Embryonic facial prominence (tissue), 1 donor: ENCODE measurements around the gene RHD.
A peak's percentile ranks its signal among the peaks of the same experiment; 100 is the strongest.
"Not testable (repeated sequence)": the region's sequence is repeated elsewhere in the genome, so short reads cannot be mapped to it uniquely, and the experiment has no call there.

Experiments used
- DNase-seq: peaks from one replicate; pipeline ENCODE4 v3.0.0-alpha.2; 2016; ENCODE audit errors: extremely low spot score

The RHD gene

GRCh38 chr1:25308168-25308567 is 35.9 kb downstream of the RHD start:
- not testable (repeated sequence) for DNase-seq

- not testable (repeated sequence) for DNase-seq
These were observed 36.8 kb downstream of the RHD start for GRCh38 chr1:25309085-25309484.

GRCh38 chr1:25309486-25309885 is 37.2 kb downstream of the RHD start:
- DNase-seq: not testable (repeated sequence)

GRCh38 chr1:25312806-25313470 is 40.6 kb downstream of the RHD start:
- DNase-seq: not testable (repeated sequence)

- DNase-seq: not testable (repeated sequence)
These were observed 48.1 kb downstream of the RHD start for GRCh38 chr1:25320314-25320938.

- DNase-seq: not testable (repeated sequence)
These were observed 49.8 kb downstream of the RHD start for GRCh38 chr1:25322127-25322526.

- DNase-seq: not testable (repeated sequence)
These were observed 52.1 kb downstream of the RHD start for GRCh38 chr1:25324407-25324806.

GRCh38 chr1:25327864-25328790 is 55.8 kb downstream of the RHD start:
- not testable (repeated sequence) for DNase-seq

- not testable (repeated sequence) for DNase-seq
These were observed 56.5 kb downstream of the RHD start for GRCh38 chr1:25328791-25329185.

GRCh38 chr1:25329336-25329735 is 57.0 kb downstream of the RHD start:
- DNase-seq: not testable (repeated sequence)

- DNase-seq: not testable (repeated sequence)
These were observed 57.6 kb downstream of the RHD start for GRCh38 chr1:25329950-25330349.

GRCh38 chr1:25336922-25337354 is 64.6 kb downstream of the RHD start:
- DNase-seq: not testable (repeated sequence)

- DNase-seq: not testable (repeated sequence)
These were observed 65.3 kb downstream of the RHD start for GRCh38 chr1:25337483-25338187.

- DNase-seq: peak; percentile 58
These were observed 66.1 kb downstream of the RHD start, which contains the start of gene TMEM50A for GRCh38 chr1:25338188-25338981. Gene TMEM50A (plus strand): TSS chr1:25338334. CDS start chr1:25340487, 2,153 bp downstream.

GRCh38 chr1:25338986-25339385 is 66.7 kb downstream of the RHD start:
- DNase-seq: no peak

- no peak for DNase-seq
These were observed 69.4 kb downstream of the RHD start for GRCh38 chr1:25341746-25342145.

- no peak for DNase-seq
These were observed 70.5 kb downstream of the RHD start for GRCh38 chr1:25342846-25343245.

GRCh38 chr1:25343872-25344271 is 71.6 kb downstream of the RHD start:
- no peak for DNase-seq

- no peak for DNase-seq
These were observed 75.2 kb downstream of the RHD start for GRCh38 chr1:25347556-25347955.

GRCh38 chr1:25349606-25350005 is 77.3 kb downstream of the RHD start:
- DNase-seq: no peak
